GM12873 (cell line): Measurements from ENCODE around the gene MROH9.

ENCODE experiments used
- CTCF ChIP-seq: IDR thresholded peaks from 2 replicates; pipeline ENCODE4 v1.5.1; 2012; ENCODE audit warnings: low read depth, mild to moderate bottlenecking, moderate library complexity, low read length, control low read depth; ENCODE audit not compliant: insufficient read depth; ENCODE audit errors: missing control alignments

MROH9 gene

GRCh38 chr1:170932236-170932635 lies 3.1 kb upstream of the MROH9 start:
- no peak for TF ChIP-seq CTCF

GRCh38 chr1:170938281-170938680 lies 2.9 kb downstream of the MROH9 start:
- TF ChIP-seq CTCF, result no peak

- TF ChIP-seq CTCF, result no peak
These were observed 4.1 kb downstream of the MROH9 start for GRCh38 chr1:170939476-170939875.

- no peak for TF ChIP-seq CTCF
These were observed 24.1 kb downstream of the MROH9 start for GRCh38 chr1:170959385-170959784.

- TF ChIP-seq CTCF, result no peak
These were observed 29.2 kb downstream of the MROH9 start for GRCh38 chr1:170964506-170964905.

- TF ChIP-seq CTCF, result peak; percentile 54
These were observed 31.9 kb downstream of the MROH9 start for GRCh38 chr1:170967042-170967910.

- TF ChIP-seq CTCF, result no peak
These were observed 34.9 kb downstream of the MROH9 start for GRCh38 chr1:170970256-170970655.
